ENCODE results near the gene HARBI1.

The HARBI1 gene
- total RNA-seq, result 7.6 to 7.9 reads per million in 2 donors

GRCh38 chr11:46617134-46617971 lies at the start of gene HARBI1, which contains the start of gene ATG13:
TSS of gene HARBI1 (minus strand) at chr11:46617227. CDS start at chr11:46616237, 990 bp downstream.
TSS of gene ATG13 (plus strand) at chr11:46617553. CDS start at chr11:46644292, 26,739 bp downstream.
- DNase-seq, result peak; percentile 89

- DNase-seq, result no peak
These were observed 49.5 kb upstream of the HARBI1 start for GRCh38 chr11:46666516-46666915.

- DNase-seq, result no peak
These were observed 48.3 kb upstream of the HARBI1 start for GRCh38 chr11:46665356-46665755.

GRCh38 chr11:46664612-46665011 lies 47.6 kb upstream of the HARBI1 start:
- DNase-seq, result no peak

- no peak for DNase-seq
These were observed 46.4 kb upstream of the HARBI1 start for GRCh38 chr11:46663277-46663940.

- DNase-seq, result no peak
These were observed 45.3 kb upstream of the HARBI1 start for GRCh38 chr11:46662366-46662765.

- no peak for DNase-seq
These were observed 44.8 kb upstream of the HARBI1 start for GRCh38 chr11:46661836-46662235.

GRCh38 chr11:46659908-46660307 lies 42.9 kb upstream of the HARBI1 start:
- no peak for DNase-seq

GRCh38 chr11:46658259-46658658 lies 41.2 kb upstream of the HARBI1 start:
- DNase-seq, result no peak

- no peak for DNase-seq
These were observed 40.2 kb upstream of the HARBI1 start for GRCh38 chr11:46657186-46657585.

- DNase-seq, result no peak
These were observed 38.6 kb upstream of the HARBI1 start for GRCh38 chr11:46655631-46656030.

- no peak for DNase-seq
These were observed 32.2 kb upstream of the HARBI1 start for GRCh38 chr11:46649180-46649738.

- DNase-seq, result no peak
These were observed 27.0 kb upstream of the HARBI1 start for GRCh38 chr11:46643986-46644385.

GRCh38 chr11:46643531-46643930 lies 26.5 kb upstream of the HARBI1 start:
- DNase-seq, result no peak

- no peak for DNase-seq
These were observed 25.8 kb upstream of the HARBI1 start for GRCh38 chr11:46642627-46643335.

- no peak for DNase-seq
These were observed 24.6 kb upstream of the HARBI1 start for GRCh38 chr11:46641639-46642038.

- DNase-seq, result no peak
These were observed 23.2 kb upstream of the HARBI1 start for GRCh38 chr11:46640036-46640788.

GRCh38 chr11:46639197-46639839 lies 22.3 kb upstream of the HARBI1 start:
- no peak for DNase-seq

- DNase-seq, result no peak
These were observed 20.5 kb upstream of the HARBI1 start for GRCh38 chr11:46637546-46637945.

- DNase-seq, result no peak
These were observed 18.6 kb upstream of the HARBI1 start for GRCh38 chr11:46635557-46636139.
